ENCODE data around the gene PLK3.
"Not testable (repeated sequence)": the region's sequence is repeated elsewhere in the genome, so short reads cannot be mapped to it uniquely, and the experiment has no call there.

Gene PLK3

DNA sequence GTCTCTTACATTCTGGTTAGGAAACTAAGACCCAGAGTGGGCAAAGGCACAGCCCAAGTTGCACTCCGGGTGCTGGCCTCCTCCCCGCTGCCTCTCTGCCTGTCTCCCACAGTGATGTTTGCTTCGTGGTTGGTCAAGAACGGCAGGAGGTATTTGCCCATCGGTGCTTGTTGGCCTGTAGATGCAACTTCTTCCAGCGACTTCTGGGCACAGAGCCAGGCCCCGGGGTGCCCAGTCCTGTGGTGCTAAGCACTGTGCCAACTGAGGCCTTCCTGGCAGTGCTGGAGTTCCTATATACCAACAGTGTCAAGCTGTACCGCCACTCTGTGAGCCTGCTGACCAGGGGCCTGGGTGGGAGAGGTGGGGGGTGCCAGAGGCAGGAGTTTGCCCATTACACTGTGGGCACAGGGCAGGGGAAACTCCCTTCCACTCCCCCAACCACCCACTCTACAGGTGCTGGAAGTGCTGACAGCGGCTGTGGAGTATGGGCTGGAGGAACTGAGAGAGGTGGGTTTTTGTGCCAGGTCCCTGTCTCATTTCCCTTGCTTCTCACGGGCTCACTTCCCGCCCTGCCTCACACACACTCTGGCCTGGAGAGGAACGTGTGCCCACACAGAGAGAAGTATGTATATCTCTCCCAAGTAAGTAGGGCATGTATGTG, 10.1 kb downstream of the PLK3 start:
- DNase-seq, result no peak

DNA sequence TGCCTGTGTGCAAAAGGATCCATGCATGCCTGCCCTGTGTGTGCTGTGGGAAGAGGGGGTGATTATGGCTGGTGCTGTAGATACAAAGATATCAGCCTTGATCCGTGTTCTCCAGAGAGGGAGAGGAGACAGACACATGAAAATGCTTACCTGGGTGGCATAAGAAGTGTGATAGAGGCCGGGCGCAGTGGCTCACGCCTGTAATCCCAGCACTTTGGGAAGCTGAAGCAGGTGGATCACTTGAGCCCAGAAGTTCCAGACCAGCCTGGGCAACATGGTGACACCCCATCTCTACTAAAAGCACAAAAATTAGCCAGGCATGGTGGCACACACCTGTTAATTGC, 10.6 kb downstream of the PLK3 start:
- not testable (repeated sequence) for DNase-seq

DNA sequence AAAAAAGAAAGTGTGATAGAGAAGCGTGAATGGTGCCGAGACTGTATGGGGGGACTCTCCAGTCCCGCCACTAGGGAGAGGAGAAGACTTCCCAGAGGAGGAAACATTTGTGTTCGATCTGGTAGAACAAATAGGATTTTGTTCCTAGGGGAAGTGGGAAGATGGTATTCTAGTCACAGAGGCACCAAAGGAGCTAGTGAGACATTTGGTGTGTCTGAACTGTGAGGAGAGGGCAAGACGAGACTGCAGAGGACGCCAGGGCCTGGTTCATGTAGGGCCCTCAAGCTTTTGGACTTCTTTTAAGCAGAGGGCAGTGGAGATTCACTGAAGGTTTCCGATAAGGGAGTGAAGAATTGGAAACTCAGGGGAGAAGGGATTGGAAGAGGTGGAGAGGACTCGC, 11.1 kb downstream of the PLK3 start:
- no peak for DNase-seq

DNA sequence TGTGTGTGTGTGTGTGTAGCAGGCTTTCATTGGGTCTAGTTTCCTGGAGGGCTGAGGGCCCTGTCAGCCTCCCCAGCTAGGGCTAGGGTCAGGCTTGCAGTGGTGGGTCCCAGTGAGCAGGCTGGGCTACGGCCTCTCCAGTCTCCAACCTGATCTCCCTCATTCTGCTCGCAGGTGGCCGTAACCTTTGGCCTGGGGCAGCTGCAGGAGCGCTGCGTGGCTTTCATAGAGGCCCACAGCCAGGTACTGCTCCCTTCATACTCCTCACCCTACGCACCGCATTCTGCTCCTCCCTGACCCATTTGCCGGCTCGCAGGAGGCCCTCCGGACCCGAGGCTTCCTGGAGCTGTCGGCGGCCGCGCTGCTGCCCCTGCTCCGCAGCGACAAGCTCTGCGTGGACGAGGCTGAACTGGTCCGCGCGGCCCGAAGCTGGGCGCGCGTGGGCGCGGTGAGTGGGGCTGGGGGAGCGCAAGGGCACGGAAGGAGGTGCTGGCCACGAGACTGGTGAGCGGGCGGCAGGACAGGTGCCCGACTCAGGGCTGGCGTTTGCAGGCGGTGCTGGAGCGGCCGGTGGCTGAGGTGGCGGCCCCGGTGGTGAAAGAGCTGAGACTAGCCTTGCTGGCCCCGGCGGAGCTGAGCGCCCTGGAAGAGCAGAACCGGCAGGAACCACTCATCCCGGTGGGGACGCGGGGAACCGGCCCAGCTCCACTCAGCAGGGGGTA, 12.8 kb downstream of the PLK3 start:
- no peak for DNase-seq

DNA sequence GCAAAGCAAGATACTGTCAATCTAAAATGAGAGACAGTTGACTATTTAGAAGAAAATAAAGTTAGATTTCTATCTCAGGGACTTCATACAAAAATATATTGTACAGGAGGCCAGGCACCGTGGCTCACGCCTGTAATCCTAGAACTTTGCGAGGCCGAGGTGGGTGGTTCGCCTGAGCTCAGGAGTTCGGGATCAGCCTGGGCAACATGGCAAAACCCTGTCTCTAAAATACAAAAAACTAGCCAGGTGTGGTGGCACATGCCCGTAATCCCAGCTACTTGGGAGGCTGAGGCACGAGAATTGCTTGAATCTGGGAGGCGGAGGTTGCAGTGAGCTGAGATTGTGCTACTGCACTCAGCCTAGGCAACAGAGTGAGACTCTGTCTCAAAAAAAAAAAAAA, 15.7 kb downstream of the PLK3 start:
- DNase-seq, result not testable (repeated sequence)

DNA sequence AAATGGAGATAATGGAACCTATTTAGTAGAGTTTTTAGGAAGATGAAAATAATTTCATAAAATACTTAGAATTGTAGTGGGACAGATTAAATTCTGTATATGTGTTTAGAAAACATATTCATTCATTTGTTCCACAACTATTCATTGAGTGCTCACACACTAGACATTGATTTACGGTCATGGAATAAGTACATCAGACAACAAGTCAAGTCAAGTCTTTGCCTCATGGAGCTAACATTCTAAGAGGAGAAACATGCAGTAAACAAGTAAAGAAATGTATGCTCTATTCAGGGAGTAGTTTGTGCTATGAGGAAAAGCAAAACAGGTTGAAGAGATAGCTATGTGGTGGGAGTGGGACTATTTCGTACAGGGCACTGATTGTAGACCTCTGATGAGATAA, 17.1 kb downstream of the PLK3 start:
- DNase-seq, result no peak

DNA sequence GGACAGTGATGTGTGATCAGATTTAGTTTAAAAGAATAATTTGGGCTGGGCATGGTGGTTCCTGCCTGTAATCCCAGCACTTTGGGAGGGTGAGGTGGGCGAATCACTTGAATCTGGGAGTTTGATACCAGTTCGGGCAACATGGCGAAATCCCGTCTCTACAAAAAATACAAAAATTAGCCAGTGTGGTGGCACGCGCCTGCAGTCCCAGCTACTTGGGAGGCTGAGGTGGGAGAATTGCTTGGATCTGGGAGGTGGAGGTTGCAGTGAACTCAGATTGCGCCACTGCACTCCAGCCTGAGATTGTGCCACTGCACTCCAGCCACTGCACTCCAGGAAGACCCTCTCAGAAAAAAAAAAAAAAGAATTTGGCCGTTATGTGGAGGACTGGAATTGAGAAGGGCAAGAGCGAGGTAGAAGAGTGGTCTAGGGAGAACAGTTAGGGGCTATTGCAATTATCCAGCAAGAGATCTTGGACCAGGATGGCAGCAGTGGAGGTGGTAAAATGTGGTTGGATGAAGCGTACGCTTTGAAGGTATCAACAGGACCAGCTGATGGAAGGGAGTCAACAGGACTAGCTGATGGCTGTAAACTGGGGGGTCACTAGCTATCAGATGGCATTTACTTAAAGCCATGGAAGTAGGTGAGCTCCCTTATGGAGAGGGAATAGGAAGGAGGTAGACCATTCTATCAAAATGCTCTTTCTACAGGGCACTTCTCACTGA, 17.8 kb downstream of the PLK3 start:
- no peak for DNase-seq

DNA sequence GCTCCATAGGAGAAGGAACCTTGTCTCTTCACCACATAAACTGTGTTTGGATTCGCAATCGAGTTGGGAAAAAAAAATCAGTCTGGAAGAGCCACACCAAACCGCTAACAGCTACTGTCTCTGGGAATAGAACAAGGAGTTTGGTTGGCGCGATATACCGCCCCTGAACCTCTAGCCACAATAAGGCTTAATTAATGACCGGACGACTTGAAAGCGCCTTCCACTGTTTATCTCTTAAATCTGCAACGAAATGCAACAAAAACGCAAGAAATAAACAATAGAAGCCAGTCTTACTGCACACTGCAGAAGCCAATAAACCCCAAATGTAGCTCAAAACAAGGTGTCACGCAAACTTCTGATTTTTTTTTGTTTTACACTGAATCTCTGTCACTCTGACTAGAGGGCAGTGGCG, 19.0 kb downstream of the PLK3 start:
- no peak for DNase-seq

DNA sequence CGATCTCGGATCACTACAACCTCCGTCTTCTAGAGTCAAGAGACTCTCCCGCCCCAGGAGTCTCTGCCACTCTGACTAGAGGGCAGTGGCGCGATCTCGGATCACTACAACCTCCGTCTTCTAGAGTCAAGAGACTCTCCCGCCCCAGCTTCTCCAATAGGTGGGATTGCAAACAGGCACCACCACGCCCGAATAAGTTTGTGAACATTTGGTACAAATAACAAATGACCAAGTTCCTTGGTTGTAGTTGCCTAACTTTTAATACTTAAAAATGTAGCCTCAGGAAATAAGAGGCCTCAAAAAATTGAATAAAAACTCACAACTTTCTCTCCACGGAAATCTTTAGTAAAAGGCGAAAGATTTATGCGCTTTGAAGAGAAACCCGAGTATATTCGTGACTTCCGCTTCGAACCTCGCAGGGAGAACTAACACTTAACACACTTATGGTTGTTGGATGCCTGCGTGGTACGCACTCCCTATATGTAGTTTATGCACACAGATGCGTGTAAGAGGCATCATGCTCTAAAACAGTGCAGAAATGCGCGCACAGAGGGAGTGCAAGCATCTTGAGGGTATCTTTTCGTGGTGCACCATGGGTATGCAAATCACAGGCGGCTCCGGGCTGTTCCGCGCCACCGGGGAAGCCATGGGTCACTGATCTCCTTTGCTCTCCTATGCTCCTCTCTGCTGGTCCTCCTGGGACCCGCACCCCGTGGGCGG, 19.6 kb downstream of the PLK3 start:
- no peak for DNase-seq

DNA sequence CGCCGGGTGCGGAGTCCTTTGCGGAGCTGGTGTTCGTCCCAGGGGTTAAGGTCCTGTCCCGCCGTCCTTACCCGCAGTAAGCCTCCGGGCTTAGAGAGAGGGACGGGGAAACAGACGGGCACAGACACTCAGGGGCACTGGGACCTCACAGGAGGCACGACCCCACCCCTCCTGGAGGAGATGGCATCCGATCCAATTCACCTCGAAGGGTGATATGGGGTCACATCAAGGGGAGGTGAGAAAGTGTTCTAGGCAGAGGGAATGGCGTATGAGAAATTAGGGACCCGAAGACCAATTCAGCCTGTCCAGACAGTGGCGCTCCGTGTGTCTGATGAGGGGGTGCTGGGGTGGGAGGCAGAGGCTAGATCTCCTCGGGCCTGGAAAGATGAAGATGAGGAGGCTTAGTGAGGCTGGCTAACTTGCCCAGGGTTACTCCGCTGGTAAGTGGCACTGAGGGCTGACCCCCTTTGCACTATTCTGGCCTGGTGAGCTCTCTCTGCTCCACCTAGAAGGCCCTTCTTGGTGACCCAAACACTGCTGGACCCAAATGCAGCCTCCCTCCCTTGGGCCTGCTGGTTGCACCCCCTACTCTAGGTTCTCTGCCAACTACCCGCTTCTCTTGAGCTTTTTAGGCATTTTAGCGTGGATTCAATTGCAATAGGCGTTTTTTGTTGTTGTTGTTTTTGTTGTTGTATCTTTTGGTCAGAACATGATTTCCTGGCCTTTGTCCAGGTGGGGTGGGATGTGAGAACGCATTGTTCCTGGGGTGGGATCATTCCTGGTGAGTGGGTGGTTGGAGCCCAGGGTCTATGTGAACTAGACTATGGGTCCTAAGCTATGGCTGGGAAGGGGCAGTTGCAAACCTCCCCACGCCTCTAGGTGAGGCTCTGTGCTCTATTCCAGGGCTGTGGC, 20.4 kb downstream of the PLK3 start:
- DNase-seq, result no peak

DNA sequence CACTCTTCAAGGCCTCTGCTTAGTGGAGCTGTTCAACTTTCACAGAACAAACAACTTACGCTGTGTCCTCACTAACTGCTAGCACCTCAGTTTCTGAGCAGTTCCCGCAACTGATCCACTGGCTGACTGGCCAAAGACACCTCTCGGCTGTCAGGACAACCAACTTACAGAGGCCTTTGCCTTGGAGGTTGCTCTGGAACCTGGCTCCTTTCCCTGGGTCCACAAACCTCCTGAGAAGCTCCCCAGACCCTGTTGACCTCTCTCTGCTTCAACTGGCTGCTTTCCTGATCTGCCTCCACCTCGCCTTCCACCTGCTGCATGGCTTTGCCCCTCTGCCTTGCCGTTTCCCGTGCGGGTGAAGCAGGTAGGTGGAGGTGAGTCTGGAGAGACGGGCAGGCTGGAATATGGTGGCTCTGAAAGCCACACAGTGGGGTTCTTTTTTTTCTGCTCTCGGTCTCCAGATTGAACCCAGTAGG, 21.1 kb downstream of the PLK3 start:
- DNase-seq, result no peak

DNA sequence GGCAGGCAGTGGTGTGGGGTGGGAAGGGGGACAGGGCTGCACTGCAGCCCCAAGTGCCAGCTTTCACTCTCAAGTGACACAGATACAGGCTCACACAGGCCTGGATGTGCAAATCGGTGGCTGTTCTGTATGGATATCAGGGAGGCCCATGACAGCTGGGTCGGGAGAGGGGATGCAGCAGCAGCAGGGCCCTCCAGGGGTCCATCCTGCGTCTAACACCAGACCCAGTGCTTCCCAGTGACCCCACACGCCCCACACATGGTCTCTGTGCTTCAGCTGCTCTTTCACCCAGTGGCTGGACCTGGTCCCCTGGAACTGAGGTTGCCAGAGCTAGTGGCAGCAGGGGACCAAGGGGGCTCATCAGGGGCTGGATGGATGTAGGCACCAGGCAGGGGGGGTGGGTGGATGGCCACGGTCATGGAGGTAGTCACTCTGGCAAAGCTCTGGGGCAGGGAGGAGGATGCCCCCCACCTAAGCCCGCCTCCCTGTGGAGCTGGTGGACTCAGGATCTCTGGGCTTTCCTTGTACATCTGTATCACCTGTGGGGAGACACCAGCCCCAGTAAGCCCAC, 22.0 kb downstream of the PLK3 start:
- DNase-seq, result no peak

DNA sequence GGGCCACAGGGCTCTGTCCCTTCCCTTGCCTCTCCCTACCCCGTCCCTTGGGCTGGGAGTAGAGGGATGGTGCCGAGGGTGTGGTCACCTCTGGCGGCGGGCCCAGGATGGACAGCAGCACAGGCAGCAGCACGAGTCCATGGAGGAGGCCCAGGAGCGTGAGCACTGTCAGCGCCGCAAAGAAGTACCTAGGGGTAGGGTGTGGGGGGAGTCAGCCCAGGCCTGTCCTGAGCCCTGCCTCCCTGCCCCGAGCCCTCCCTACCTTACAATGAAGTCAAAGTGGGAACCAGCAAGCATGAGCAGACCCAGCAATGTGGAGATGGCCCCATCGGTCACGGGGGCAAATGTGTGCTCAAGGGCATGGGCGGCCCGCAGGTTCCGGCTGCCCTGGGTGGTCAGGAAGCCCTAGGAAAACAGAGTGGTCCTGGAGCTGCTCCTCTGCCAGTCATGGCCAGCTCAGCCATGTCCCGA, 22.8 kb downstream of the PLK3 start:
- no peak for DNase-seq

DNA sequence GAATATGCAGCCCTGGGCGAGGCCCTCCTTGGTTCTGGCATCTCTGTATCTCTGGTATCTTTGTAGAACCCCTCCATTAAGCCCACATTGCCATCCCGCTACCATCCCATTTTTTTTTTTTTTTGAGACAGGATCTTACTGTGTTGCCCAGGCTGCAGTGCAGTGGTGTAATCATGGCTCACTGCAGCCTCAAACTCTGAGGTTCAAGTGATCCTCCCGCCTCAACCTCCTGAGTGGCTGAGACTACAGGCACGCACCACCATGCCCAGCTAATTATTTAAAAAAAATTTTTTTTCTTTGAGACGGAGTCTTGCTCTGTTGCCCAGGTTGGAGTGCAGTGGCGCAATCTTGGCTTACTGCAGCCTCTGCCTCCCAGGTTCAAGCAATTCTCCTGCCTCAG, 24.2 kb downstream of the PLK3 start:
- DNase-seq, result not testable (repeated sequence)

DNA sequence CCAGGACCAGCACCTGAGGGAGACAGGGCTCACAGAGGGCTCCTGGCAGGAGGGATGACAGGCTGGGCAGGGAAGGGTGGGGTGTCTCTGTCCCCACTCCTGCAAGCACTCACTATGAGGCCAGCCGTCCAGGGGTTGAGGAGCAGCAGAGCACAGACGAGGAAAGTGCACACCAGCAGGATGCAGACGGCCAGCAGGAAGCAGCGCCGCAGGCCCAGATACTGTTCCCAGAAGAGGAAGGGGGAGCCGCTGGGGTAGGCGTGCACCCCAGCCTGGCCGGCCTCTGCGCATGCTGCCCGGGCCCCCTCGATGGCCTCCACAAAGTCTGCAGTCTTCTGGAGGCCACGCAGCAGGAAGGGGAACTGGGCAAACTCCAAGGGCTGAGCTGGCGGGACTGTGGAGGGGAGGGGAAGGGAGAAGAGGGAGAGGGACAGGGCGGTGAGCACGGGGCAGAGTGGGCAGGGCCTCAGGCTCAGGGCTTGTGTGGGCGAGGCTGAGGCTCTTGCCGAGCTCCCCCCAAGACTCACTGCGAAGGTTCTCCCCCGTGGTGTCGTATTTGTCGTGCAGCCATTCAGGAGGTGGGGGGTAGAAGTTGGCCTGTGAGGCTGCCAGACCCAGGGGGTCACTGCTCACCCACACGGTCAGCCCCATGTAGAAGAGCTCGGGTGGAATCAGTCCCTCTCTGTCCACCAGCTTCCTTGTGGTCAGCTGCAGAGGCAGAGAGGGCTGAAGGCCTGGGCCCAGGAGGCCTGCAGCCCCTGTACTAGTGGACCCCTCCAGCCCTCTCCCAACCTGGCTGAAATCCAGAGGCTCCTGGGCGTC, 26.4 kb downstream of the PLK3 start:
- DNase-seq, result no peak

DNA sequence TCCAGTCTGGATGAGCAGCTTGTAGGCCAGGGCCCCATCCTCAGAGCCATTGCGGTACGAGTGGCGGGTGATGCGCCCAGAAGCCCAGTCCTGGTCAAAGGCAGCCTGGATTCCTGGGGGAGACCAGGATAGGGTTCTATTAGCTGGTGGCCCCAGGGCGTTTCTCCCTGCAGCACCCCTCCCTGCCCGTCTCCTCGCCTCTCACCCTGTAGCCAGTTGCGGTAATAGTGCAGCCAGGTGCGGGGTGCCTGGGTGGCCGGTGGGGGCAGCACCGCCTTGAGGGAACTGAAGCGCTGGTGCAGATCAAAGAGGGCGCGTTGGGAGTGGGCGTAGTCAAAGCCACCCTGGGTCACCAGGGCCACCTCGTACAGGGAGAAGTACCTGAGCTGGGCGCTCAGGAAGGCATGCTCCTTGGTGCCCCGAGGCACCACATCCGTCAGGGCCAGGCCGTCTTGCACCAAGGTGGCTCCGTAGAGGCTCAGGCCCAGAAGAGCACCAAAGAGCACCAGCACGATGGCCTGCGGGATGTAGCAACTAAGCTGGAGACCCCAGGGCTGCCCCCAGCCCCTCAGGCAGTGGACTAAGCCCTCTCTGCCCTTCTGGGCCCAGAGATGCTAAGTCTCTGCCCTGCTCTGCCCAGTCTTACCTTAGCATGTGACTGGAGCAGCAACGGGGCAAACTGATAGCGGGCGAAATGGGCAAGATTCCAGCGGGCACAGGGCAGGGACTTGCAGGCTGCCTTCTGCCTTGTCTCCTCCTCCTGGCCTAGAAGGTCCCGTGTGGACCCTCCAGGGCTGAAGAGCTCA, 27.2 kb downstream of the PLK3 start:
- DNase-seq, result no peak

DNA sequence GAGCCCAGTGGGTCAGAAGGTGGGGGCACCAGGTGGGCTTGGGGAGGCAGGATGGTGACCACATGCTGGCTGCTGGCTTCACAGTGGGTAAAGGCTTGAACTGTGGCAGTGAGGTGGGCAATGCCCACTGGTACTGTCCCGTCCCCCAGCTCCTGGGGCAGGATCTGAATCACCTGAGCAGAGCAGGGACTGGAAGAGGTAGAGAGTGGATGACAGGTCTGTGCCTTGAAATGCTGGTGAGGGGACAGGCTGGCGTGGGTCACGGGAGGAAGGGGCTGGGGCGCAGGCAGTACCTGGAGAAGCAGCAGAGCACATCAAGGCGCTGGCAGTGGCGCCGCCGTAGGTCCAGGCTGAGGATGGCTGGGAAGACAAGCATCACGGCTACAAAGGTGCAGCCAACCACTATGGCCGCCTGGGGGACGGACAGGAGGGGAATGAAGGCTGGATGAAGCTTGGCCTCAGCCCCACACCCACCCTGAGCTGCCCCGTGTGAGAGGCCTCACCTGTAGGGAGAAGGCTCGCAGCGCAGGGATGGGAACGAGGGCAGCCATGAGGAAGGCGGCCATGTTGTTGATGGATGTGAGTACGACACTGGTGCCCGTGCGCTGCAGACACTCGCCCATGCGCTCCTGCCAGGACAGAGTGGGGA, 27.9 kb downstream of the PLK3 start:
- DNase-seq, result no peak

DNA sequence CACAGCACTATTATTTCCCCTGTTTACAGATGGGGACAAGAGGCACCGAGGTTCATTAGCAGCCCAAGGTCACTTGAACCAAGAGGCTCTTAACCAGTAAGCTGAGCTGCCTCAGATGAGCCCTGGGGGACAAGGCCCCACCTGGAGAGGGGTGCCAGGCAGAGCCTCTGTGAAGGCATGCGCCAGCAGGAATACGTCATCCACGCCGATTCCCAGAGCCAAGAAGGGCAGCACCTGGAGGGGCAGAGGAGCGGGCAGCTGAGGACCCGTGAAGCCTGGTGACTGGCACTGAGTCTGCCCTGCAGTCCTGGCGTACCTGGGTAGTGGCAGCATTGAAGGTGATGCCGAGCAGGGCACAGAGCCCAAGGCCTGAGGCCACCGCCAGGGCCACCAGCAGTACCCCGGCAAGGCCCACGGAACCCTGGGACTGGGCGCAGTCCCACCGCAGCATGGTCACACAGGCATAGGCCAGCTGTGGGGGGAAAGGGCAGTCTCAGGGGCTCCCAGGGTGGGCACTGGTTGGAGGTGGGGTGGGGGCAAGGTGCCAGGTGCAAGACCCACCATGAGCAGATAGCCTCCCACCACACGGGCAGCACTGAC, 28.8 kb downstream of the PLK3 start:
- no peak for DNase-seq
